ENCODE measurements around the gene GPATCH2.
"Not testable (repeated sequence)": the region's sequence is repeated elsewhere in the genome, so short reads cannot be mapped to it uniquely, and the experiment has no call there.

Gene GPATCH2

DNA sequence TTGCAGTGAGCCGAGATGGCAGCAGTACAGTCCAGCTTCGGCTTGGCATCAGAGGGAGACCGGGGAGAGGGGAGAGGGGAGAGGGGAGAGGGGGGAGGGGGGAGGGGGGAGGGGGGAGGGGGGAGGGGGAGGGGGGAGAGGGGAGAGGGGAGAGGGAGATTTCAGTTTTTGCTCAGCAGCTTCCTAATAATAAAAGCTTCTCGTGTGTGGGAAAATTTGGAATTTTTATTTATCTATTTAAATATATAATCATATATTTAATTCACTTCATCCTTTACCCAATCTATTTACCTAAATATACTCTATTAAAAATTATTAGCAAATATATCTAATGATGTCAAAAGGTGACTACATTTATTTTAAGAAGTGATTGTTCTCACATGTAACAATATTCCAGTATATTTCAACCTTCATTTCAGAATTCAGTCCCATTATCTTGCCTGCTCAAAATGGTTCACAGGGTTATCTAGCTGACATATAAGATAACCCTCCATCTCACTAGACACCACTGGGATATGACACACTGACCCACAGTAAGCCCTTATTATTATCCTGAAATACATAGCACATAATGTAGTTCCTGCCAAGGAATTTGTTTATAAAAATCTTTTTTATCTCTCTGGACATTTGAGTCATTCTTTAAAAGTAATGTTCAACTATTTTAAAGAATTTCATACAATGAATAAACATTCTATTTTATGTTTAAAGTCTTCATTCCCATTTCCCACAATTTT, 105.9 kb downstream of the GPATCH2 start:
- DNase-seq, result no peak

DNA sequence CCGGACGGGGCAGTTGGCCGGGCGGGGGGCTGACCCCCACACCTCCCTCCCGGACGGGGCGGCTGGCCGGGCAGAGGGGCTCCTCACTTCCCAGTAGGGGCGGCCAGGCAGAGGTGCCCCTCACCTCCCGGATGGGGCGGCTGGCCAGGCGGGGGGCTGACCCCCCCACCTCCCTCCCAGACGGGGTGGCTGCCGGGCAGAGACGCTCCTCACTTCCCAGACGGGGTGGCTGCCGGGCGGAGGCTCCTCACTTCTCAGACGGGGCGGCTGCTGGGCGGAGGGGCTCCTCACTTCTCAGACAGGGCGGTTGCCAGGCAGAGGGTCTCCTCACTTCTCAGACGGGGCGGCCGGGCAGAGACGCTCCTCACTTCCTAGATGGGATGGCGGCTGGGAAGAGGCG, 107.0 kb downstream of the GPATCH2 start:
- DNase-seq, result not testable (repeated sequence)

DNA sequence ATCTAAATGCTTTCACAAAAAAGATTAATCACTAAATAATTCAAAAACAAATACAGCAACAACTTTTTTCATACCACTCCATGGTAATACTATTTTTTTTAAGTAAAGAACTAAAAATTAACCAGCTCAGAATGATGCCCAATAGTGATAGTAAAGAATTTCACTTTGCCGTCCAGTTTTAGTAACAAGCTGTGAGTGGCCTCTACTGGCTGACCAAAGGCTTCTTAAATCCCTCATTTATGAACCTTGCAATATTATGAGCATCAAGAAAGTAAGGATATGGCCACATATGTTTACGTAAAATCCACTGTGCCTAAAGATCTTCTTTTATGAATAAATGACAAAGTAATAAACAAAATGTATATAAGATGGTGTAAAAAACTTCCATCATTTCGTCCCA, 108.6 kb downstream of the GPATCH2 start:
- no peak for DNase-seq

DNA sequence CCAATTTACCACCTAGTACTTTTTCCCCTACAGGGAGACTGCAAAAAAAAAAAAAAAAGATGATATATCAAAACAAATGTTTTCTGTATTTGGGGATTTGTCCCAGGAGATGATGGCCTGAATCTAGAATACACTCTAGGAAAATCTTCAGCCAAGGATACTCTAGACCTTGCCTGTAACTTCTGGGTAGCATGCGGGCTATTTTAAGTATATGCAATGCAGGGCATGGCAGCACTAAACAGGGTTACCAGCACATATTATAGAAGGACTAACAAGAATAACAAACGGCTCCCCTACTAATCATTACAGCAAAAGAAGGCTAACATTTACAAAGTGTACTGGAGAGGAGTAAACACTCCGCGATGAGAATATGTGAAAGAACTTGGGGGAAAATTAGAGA, 109.6 kb downstream of the GPATCH2 start:
- DNase-seq, result no peak

DNA sequence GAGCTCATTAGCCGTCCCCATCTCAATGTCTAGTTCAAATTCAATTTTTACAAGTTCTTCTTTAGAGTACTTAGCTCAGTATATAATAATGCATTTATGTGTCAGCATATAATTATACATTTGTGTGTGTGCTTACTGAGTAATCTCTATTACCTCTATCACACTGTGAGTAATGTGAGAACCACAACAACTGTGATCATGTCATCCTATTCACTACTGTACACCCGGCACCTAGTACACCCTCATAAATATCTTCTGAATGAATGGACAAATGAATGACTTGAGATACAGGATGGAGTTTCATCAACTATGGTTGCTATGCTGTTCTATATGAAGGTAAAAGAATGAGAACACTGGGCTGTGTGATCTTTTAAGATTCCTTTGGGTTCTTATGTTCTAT, 124.0 kb downstream of the GPATCH2 start:
- no peak for DNase-seq

DNA sequence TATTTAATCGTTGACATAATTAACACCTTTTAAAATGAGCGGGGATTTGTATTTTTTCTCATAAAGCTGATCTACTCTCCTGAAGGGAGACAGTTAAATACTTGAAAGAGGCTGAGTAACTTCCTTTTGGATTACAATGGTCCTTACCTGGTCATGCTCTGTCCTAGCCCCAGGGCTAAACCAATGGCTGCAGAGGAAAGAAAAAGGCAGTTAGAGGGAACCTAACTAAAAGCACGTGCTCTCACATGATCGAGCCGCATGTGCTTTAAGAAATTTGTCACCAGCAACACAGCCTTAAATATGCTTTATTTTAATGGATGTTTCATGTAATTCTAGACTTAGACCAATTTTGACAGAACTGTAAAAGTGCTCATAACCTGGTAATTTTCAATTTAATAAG, 132.7 kb downstream of the GPATCH2 start:
- no peak for DNase-seq

DNA sequence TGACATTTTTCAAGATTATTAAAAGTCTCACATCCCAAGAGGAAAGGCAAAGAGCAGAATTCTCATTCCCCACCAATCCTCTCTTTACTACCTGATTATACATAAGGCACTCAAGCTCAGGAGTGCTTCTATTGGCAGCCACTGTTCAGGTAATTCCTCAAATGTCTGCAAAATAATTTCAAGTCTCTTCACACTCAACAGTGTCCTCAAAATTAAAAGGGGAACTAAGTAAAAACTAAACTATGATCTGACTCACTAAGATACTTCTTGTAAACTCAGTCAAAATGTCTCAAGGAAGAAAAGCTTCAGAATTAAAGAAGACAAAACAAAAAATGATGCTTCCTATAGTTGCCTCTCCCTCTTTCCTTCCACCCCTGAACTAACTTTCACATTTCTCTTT, 135.6 kb downstream of the GPATCH2 start:
- no peak for DNase-seq

DNA sequence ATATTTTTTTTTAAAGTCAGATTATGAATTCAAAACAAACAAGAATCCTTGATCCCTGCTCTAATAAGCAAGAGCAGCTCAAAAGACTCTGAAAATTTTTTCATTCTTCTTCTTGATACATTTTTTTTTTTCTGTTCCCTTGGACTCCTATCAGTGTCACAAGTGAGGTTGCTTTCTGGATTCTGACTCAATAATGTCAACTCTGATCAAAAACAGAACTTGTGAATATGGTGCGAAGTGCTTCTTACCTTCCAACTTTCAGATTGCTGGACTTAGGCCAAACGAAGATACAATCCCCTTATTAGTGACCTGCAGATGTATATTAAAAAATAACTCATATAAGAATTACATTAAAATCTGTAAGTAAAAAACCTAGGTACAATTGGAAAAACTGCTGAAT, 136.1 kb downstream of the GPATCH2 start:
- DNase-seq, result no peak

DNA sequence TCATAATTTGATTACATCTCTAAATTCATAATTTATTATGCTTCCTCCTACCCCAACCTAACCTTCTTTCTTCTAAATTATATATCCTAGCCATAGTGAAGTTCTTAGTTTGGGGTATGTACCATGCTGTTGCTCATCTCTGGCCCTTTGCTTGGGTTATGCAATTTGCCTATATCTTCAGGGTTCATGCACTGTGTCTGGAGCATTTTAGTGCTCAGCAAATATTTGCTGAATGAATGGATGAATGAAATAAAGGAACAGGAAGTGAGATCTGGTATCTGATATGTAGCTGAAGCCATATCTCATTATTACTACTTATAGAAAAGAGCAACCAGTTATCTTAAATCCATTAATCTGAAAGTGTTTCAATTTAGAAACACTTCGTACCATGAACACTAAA, 137.6 kb downstream of the GPATCH2 start:
- no peak for DNase-seq

DNA sequence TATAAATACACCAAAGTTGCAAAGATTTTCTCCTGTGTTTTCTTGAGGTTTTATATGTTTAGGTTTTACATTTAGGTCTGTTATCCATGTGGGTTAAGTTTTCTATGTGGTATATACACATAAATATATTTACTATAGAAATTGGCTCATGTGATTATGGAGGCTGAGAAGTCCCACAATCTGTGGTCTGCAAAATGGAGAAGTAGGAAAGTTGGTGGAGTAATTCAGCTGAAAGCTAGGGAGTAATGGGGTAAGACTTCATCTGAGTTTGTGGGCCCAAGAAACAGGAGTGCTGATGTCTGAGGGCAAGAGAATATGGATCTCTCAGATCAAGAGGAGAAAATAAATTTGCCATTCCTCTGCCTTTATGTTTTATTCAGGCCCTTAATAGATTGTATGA, 146.0 kb downstream of the GPATCH2 start:
- no peak for DNase-seq

DNA sequence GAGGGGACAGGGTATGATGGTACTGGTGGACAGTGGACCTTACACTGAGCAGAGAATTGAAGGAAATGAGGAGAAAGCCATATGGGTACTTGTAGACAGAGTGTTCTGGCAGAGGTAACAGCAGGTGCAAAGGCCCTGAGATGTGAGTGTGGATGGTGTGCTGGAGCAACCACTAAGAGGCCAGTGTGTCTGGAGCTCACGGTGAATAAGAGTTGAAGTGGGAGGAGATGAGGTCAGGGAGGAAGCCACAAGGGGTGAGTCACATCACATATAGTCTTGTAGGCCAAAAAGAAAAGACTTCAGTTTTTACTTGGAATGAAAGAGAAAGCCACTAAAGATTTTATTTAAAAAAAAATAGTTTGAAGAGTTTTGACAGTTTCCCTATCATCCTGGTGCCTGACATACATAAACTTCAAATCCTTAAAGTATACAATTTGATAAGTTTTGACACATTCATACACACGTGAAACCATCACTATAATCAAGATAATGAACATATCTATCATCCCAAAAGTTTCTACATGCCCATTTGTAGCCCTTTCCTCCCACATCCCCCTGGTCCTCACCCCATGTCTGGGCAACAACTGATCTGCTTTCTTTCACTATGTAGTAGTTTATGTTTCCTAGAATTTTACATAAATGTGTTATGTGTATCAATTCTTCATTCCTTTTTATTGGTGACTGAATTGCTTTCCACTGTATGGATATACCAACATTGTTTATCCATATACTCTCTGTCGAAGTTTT, 148.4 kb downstream of the GPATCH2 start:
- DNase-seq, result no peak

DNA sequence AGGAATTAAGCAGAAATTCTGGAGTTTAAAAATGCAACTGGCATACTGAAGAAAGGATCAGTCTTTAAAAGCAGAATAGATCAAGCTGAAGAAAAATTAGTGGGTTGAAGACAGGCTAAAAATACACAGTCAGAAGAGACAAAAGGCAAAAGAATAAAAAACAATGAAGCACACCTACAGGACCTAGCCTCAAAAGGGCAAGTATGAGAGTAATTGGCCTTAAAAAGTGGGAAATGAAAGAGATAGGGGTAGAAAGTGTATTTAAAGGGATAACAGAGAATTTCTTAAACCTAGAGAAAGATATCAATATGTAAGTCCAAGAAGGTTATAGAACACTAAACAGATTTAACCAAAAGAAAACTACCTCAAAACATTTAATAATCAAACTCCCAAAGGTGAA, 152.4 kb downstream of the GPATCH2 start:
- DNase-seq, result no peak

DNA sequence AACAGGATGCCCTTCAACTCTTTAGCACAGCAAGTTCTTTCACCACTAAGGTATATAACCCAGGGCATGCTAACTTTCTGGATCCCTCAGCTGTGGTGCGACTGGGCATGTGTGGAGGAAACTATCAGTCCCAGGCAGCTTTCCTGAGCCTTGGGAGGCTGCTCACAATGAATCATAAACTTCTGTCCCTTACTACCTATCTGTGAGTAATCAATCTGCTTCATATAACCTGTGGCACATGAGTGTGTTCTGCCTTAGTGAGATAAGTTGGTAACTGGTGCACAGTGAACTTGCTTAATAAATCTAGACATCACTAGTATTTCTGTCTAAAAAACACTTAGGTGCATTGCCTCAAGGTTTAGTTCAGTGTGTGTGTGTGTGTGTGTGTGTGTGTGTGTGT, 158.0 kb downstream of the GPATCH2 start:
- no peak for DNase-seq

DNA sequence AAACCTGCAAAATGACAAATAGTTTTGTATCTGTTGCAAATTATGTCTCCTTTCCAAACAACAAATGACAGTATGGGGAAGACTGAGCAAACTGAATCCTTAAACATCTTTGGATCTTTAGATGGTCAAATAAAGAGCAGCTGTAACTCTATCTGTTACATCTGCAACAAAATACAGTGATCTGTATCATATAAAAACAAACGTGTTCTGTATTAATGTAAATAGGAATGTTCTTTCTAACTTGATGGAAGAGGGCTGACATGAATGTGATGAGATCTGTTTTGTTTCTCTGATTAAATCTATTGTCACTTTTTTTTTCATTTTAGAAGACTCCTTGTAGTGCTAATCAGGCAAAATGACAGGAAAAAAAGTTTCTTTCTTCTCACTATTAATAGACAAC, 159.5 kb downstream of the GPATCH2 start:
- no peak for DNase-seq

DNA sequence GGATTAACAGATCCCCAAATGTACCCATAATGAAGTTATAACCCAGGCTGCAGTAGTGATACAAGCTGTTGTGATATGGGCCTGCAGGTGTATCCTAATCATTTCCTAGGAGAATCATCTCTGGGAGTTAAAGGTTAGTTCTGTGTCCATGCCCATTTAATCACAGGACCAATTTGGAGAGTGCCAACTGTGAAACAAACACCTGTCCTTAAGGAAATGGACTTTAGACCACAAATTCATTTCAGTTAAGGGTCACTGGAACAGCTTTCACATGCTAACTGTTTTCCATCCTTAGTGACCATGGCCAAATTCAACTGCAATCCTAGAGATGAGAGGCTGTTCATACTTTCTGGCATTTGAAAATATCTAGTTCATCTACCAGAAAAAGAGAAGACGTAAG, 160.9 kb downstream of the GPATCH2 start:
- DNase-seq, result no peak

DNA sequence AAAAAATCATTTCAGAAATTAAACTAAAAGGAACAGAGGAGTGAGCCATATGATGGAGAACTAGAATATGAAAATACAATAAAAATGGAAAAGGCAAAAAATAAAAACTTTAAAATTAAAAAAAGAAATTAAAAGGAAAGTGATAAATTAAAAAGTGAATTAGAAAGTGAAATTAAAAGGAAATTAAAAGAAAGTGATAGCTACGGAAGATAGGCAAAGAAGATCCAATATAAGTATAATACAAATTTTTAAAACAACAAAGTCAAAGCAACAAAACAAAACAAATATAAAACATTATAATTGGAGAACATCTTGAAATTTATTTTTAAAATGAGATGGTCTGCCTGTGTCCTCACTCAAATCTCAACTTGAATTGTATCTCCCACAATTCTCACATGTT, 165.8 kb downstream of the GPATCH2 start:
- no peak for DNase-seq

DNA sequence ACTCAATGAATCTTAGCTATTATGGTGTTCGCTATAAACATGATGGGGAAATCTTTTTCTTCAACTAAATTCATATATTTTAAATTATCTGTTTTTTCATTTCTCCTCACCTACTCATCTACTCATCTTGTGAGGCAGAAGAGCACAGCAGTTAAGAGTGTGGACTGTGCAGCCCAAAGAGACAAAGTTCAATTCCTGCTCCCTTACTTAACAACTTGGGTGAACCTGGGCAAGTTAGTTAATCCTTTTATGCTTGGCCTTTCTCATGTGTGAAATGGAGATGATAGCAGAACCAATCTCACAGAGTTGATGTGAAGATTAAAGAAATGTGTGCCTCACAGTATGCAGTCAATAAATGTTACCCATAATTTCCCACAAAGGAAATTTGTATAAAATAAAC, 168.2 kb downstream of the GPATCH2 start:
- DNase-seq, result no peak

DNA sequence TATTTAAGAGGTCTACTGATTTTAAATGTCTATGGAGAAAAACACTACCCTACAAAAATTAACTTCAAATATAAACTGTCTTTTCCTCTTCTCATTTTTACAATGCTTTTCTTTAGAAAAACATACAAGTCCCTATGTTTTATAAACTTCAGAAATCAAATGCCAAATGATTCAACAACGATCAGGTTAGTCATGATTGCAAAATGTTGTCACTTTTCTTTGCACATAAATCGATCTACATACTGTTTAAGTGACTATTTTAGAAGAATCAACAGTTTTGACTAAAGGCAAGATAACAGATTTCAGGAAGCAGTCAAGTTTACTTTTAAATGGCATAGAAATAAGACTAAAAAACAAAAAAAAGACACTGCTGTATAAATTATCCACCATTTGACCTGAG, 168.7 kb downstream of the GPATCH2 start:
- no peak for DNase-seq

DNA sequence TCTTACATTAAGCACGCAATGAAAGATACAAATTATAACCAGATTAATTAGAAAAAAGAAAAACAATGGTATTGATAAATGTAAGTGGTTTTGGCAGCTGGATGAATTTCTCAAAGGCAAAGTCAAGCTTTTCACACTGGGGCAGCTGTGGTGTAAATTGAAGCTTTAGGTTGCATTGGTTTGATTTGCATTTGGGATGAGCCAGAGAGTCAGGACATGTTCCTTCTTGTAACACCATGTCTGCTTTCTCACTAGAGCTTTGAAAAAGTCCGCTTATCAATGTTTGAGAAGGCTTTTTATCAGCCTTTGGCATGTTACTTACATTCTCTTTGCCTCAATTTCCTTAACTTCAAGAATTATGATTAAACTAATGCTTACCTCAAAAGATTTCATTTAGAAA, 173.9 kb downstream of the GPATCH2 start:
- DNase-seq, result no peak

DNA sequence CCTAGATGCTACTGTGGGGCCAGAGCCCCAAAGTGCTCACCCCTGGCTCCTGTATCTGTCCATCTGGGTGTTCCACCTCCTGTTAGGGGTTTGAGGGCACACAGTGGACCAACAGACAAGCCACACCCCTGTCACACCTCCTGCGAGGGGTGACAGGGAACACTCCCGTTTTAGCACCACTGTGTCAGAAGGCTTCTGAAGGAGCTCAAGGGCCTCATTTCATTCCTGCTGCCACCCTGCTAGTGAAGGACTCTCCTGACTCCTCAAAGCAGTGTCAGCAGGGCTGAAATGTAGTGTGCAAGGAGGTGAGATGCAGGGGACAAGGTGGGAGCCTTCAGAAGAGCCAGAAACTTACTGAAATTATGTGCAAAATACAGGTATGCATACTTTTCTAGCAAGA, 174.6 kb downstream of the GPATCH2 start:
- DNase-seq, result no peak

DNA sequence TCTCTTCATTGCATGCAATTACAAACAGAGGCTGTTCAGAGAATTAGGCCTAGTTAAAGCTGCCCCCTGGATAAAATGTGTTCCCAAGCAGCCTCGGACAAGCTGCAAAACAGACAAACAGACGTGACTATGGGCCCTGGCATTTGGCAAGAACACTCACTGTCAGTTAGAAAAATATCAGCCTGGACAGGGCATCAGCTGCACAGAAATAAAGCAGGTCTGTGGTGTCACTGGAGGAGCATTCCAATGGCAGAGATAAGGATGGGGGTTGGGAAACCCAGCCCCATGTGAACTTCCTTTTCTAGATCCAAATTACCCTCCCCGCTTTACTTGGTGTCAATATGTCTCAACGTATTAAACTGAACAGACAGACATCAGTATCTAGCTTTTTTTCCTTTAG, 177.1 kb downstream of the GPATCH2 start:
- no peak for DNase-seq

DNA sequence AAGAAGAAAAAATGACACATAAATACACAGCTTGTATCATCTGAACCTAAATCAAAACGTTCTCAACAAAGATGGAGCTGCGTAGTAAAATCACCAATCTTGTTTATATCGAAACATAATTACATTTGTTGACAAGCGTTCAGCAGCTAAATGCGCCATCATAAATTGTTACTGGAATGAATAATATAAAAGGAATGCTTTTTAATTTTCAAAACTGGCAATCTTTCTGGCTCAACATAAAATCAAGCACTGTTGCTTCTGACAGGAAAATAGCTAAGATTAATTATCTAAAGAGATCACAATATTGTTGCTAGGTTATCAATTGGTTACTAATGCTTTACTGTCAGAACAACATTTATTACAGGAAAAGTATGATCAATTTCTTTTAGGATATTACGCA, 181.5 kb downstream of the GPATCH2 start:
- no peak for DNase-seq

DNA sequence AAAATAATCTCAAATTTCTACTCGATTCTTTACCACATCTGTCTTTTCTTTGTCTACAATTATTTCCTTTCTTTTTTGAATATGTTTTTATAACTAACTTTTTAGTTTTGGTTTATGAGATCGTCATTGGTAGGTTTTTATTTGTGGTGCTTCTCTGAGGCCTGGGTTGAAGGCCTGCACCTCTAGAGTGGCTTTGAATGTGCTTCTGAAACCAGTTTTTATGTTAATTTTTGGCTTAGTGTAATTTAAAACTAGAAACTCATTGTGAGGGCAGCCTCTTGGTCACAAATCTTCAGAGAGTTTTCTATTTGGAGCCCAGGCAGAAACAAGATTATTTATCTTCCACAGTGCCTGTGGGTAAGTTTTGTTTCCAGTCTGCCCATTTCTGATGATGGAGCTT, 187.0 kb downstream of the GPATCH2 start:
- no peak for DNase-seq

DNA sequence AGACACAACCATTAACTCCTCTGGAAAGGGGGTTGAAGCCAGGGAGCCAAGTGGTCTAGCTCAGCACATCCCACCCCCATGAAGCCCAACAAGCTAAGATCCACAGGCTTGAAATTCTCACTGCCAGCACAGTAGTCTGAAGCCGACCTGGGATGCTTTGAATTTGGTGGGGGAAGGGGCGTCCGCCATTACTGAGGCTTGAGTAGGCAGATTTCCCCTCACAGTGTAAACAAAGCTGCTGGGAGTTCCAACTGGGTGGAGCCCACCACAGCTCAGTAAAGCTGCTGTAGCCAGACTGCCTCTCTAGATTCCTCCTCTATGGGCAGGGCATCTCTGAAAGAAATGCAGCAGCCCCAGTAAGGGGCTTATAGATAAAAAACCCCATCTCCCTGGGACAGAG, 193.5 kb downstream of the GPATCH2 start:
- DNase-seq, result no peak

DNA sequence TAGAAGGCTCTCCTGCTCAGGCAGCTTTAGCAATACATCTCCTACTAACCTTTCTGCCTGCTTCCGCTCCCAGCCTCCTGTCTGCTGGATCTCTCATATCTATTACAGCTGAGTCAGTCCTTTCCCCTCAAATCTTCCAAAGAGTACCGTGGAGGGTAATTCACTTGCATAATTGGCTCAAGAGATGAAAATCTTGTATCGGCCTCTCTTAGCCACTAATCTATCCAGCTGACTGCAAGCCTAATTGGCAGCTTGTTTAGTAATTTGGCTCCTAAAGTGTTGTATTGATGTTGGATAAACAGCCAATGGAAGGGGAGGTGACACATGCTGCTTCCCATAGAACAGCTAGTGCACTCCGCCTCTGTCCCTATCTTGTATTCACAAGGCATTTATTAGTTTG, 195.7 kb downstream of the GPATCH2 start:
- DNase-seq, result no peak

Measured in NCI-H1930 (cell line).